Measurements from ENCODE around the gene MSS51. TPM values are rescaled to one million over a fixed set of nuclear protein-coding genes. Genes with fewer than 3 reads are reported as not detected.

Gene MSS51
- total and polyA plus RNA-seq, 2 donors (not counting 3 experiments of a cell fraction or from before 2014, with no cell fraction given) = 1.8 to 3.5 TPM

DNA sequence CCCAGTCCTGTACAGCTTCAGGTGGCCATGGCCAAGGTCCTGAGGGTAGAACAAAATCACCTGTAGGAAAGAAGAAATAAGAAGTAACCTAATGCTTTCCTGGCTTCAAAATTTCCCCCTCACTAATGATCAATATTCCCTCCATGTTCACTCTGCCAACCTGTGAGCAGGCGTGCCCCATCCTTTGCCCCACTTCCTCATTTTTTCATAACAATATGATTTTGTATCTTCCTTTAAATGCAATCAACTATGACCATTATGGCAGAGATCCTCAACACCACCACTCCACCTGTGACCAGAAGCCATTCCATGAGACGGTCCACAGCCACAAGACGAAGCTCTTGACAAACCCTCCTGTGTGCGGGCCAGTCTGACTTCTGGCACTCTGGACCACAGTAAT is 7.0 kb downstream of the MSS51 start:
- TF ChIP-seq EZH2 (IDR thresholded peaks at IDR 0.05; ENCODE audit: borderline replicate concordance, low read depth, low read length, severe bottlenecking) (no peak), GATA2 (IDR thresholded peaks at IDR 0.05; ENCODE audit: insufficient read depth, insufficient read length, low read depth, low read length) (no peak), POLR2A (IDR thresholded peaks at IDR 0.05; ENCODE audit: low read depth, low read length) (no peak)
- no peaks in the 10 kb centered on the region for H3K27me3 ChIP-seq (ENCODE audit: control insufficient read depth in 2 of 2, insufficient read depth in 2 of 2, low read length in 2 of 2)
- H4K20me1 ChIP-seq (replicated peaks; ENCODE audit: control insufficient read depth, extremely low read depth, insufficient read depth, low read length) = no peaks in the 10 kb centered on the region
- BruUV-seq (replicated peaks) = no TSS peak
- FAIRE-seq = no peak
- H3K4me2 ChIP-seq (ENCODE audit: insufficient read depth, low read length) = no peak overlapping the region
- H3K4me1 ChIP-seq (ENCODE audit: control insufficient read depth, extremely low read depth, insufficient read depth, low read length) = no peaks in the 10 kb centered on the region
- dilution Hi-C loops (cut with MboI; ENCODE audit: extremely low pct_ligation_motif_present, low sequenced_read_pairs) = no loop called here
- no peak overlapping the region for H2AFZ ChIP-seq (ENCODE audit: low read depth, low read length)
- no peak overlapping the region for H3K9ac ChIP-seq (replicated peaks; ENCODE audit: extremely low read depth, insufficient read depth, low read length)
- no peaks in the 10 kb centered on the region for H3K9me3 ChIP-seq (replicated peaks; ENCODE audit: control insufficient read depth, insufficient read depth, low read length)
- no peak for DNase-seq (ENCODE audit: low read depth, low spot score)
- no peak overlapping the region for H3K27ac ChIP-seq (ENCODE audit: insufficient read depth, low read depth, low read length)
- no peak overlapping the region for H3K4me3 ChIP-seq (replicated peaks in 1 of 3; ENCODE audit: insufficient read depth in 1 of 3, low read depth in 1 of 3, low read length in 3 of 3)
- no peaks in the 10 kb centered on the region for H3K79me2 ChIP-seq (ENCODE audit: control insufficient read depth, insufficient read depth, low read length)
- POLR2A ChIA-PET = no interaction called here
- intact Hi-C loops (cut with micrococcal nuclease) = no loop called here
- CTCF ChIA-PET = no interaction called here
- H3K36me3 ChIP-seq (ENCODE audit: control insufficient read depth in 2 of 2, extremely low read depth in 1 of 2, insufficient read depth in 2 of 2, low read length in 2 of 2) = peaks cover 7 to 25% of the 10 kb centered on the region in 2 experiments
- H3K9me1 ChIP-seq (replicated peaks; ENCODE audit: control insufficient read depth, extremely low read depth, insufficient read depth, low read length) = no peaks in the 10 kb centered on the region

DNA sequence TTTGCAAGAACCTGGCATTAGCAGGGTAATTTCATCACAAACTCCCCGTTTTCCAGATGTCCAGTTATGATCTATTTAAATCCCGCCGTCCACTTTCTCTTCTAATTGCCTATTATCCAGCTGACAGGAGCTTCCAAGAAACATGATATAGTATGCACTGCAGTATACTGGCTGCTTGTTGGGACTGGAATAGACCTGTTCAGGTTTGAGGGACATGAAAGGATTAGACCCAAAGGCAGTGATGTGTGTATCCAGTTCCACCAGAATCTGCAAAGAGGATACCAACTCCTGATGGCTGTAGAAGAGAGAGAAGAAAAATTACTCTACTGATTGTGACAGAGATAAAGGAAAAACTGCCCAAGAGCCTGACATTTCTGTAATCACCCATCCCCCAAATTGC is 8.9 kb downstream of the MSS51 start:
- ChIA-PET POLR2A (no interaction called here), CTCF (no interaction called here)
- no peak for TF ChIP-seq MYC (IDR thresholded peaks at IDR 0.05; ENCODE audit: low read depth, low read length)
- TF ChIP-seq FOS (IDR thresholded peaks at IDR 0.05; ENCODE audit: borderline replicate concordance, insufficient read depth, low read length) = no peak
- no peak for TF ChIP-seq MAX (IDR thresholded peaks at IDR 0.05; ENCODE audit: insufficient read depth, insufficient read length)
- no peak for TF ChIP-seq POLR2A (IDR thresholded peaks at IDR 0.05; ENCODE audit: low read depth, low read length)
- TF ChIP-seq POLR2AphosphoS5 (IDR thresholded peaks at IDR 0.05; ENCODE audit: insufficient read depth, low read depth, low read length) = no peak
- TF ChIP-seq GATA2 (IDR thresholded peaks at IDR 0.05; ENCODE audit: insufficient read depth, insufficient read length, low read depth, low read length) = no peak
- TF ChIP-seq JUN (IDR thresholded peaks at IDR 0.05; ENCODE audit: borderline replicate concordance, insufficient read depth, insufficient read length, low read depth) = no peak
- TF ChIP-seq EZH2 (IDR thresholded peaks at IDR 0.05; ENCODE audit: borderline replicate concordance, low read depth, low read length, severe bottlenecking) = no peak
- no peak for TF ChIP-seq CTCF (IDR thresholded peaks at IDR 0.05; ENCODE audit: extremely low read depth in 1 of 2, insufficient read depth in 1 of 2, low read depth in 1 of 2, low read length in 2 of 2)
- DNase-seq (ENCODE audit: low read depth, low spot score) (no peak), FAIRE-seq (no peak)
- Histone ChIP-seq H2AFZ (ENCODE audit: low read depth, low read length) (no peak overlapping the region), H3K9me1 (replicated peaks; ENCODE audit: control insufficient read depth, extremely low read depth, insufficient read depth, low read length) (no peaks in the 10 kb centered on the region), H3K9me3 (replicated peaks; ENCODE audit: control insufficient read depth, insufficient read depth, low read length) (no peaks in the 10 kb centered on the region), H3K36me3 (ENCODE audit: control insufficient read depth in 2 of 2, extremely low read depth in 1 of 2, insufficient read depth in 2 of 2, low read length in 2 of 2) (peaks cover 7 to 25% of the 10 kb centered on the region in 2 experiments), H3K4me3 (replicated peaks in 1 of 3; ENCODE audit: insufficient read depth in 1 of 3, low read depth in 1 of 3, low read length in 3 of 3) (no peak overlapping the region), H3K9ac (replicated peaks; ENCODE audit: extremely low read depth, insufficient read depth, low read length) (no peak overlapping the region), H4K20me1 (replicated peaks; ENCODE audit: control insufficient read depth, extremely low read depth, insufficient read depth, low read length) (no peaks in the 10 kb centered on the region), H3K79me2 (ENCODE audit: control insufficient read depth, insufficient read depth, low read length) (no peaks in the 10 kb centered on the region), H3K27me3 (ENCODE audit: control insufficient read depth in 2 of 2, insufficient read depth in 2 of 2, low read length in 2 of 2) (no peaks in the 10 kb centered on the region), H3K4me1 (ENCODE audit: control insufficient read depth, extremely low read depth, insufficient read depth, low read length) (no peaks in the 10 kb centered on the region), H3K4me2 (ENCODE audit: insufficient read depth, low read length) (no peak overlapping the region), H3K27ac (ENCODE audit: insufficient read depth, low read depth, low read length) (no peak overlapping the region)
- dilution Hi-C loops (cut with MboI; ENCODE audit: extremely low pct_ligation_motif_present, low sequenced_read_pairs) = no loop called here
- BruUV-seq (replicated peaks) = no TSS peak
- intact Hi-C loops (cut with micrococcal nuclease) = no loop called here
